Activated CD4-positive, alpha-beta memory T cell treated with anti-CD3 and anti-CD28 coated beads for 36 hours (primary cell): ENCODE data around the gene UBE2E1. TPM values are rescaled to one million over a fixed set of nuclear protein-coding genes. Genes with fewer than 3 reads are reported as not detected.
"Not testable (repeated sequence)": the region's sequence is repeated elsewhere in the genome, so short reads cannot be mapped to it uniquely, and the experiment has no call there.

Source experiments
- CTCF ChIA-PET: fragments of 350-600 bp; sonication (Branson Sonifier 250); formaldehyde crosslinking; loops from one replicate; lab custom pipeline; 2021; ENCODE audit warnings: antibody characterized with exemption, inconsistent platforms; lab: Charles Lee
- POLR2A ChIA-PET: fragments of 350-600 bp; sonication (Branson Sonifier 250); formaldehyde crosslinking; loops from one replicate; lab custom pipeline; 2021; ENCODE audit warnings: antibody characterized with exemption; lab: Charles Lee
- DNase-seq: peaks from one replicate; pipeline ENCODE4 v3.0.0-alpha.2; 2020
- H3K27ac Mint-ChIP-seq: one replicate; pipeline ENCODE4 v1.8.0; 2021; ENCODE audit warnings: mixed read lengths
- H3K27me3 Mint-ChIP-seq: one replicate; pipeline ENCODE4 v1.8.0; 2021; ENCODE audit warnings: mixed read lengths
- H3K36me3 Mint-ChIP-seq: one replicate; pipeline ENCODE4 v1.8.0; 2021; ENCODE audit warnings: mixed read lengths
- H3K4me1 Mint-ChIP-seq: one replicate; pipeline ENCODE4 v1.8.0; 2021; ENCODE audit warnings: low read depth, mixed read lengths
- H3K4me3 Mint-ChIP-seq: one replicate; pipeline ENCODE4 v1.8.0; 2021; ENCODE audit warnings: mild to moderate bottlenecking, mixed read lengths
- H3K9me3 Mint-ChIP-seq: one replicate; pipeline ENCODE4 v1.8.0; 2021; ENCODE audit warnings: mixed read lengths
- intact Hi-C: fragments of 100-400 bp; cut with micrococcal nuclease; formaldehyde crosslinking; loops from one replicate; pipeline ENCODE4 v1.15.1; 2023
- total RNA-seq, 2 experiments: library from RNA; stranded (reverse); gene quantifications; one replicate each; pipeline ENCODE4 v1.2.3, GENCODE V29; 2021

Gene UBE2E1
- total RNA-seq, 2 experiments from 2014 or later: 82.8 to 84.8 TPM

DNA sequence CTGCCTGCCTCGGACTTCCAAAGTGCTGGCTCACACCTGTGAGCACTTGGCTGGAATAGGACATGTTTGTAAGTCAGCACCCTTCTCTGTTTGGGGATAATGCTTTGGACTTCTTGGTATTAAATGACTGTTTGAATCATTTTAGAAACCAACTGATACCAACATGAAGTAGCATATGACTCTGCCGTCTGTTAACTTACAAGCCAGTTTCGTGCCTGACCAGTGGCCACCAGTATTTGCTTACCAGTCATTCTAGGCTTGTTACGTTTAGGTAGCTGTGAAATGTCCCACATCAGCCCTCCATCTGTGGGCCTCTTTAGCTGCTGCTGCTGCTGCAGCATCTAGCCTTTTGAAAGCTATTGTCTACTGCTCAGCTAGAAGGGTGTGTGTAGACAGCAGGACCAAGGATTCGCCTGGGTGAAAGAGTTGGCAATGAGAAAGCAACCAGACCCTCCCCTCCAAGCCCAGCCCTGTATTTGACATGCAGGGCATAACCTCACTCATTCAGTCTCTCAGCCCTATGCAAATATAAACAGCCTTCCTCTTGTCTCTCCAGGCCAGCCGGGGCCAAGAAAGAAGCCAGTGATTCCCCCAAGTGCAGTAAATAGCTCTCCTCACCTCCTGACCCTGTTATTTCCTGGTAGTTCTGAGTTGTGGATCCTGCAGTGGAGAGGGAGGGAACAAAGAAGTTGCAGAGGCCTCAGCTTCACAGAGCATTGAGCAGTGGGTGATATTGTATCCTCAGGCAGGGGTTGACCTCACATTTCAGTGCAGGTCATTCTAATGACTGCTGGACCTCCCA, 60.0 kb downstream of the UBE2E1 start:
- Mint-ChIP-seq H3K4me3 (no peak overlapping the region), H3K27ac (no peak overlapping the region), H3K4me1 (peaks cover 35% of the 10 kb centered on the region), H3K27me3 (no peaks in the 10 kb centered on the region), H3K9me3 (no peaks in the 10 kb centered on the region), H3K36me3 (peaks cover 6% of the 10 kb centered on the region)
- ChIA-PET POLR2A (no interaction called here), CTCF (interaction anchor here (2.0 kb wide), 1 partner anchor 23 kb away, joined by 7 read pairs; no protein-coding TSS in a partner anchor)
- DNase-seq: no peak
- intact Hi-C loops: no loop called here

DNA sequence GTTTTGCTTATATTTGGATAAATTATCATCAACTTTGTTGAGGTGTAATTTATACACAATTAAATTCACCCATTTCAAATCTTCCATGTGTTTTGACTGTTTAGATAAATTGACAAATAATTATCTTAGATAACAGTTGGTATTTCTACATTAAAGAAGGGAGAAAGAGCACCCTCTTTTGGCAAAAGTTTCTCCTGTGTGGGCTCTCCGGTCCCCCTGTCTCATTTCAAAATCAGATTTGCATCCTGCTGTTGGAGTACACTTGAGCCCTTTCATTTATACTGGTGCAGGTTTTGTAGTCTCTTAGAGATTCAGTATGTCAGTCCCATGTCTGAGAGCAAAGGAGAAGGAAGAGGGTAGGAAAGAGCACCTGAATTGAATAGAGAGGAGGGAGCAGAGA, 61.6 kb downstream of the UBE2E1 start:
- Mint-ChIP-seq H3K4me1 (peaks cover 27% of the 10 kb centered on the region), H3K27ac (no peak overlapping the region), H3K36me3 (no peaks in the 10 kb centered on the region), H3K27me3 (no peaks in the 10 kb centered on the region), H3K4me3 (no peak overlapping the region), H3K9me3 (no peaks in the 10 kb centered on the region)
- POLR2A ChIA-PET: no interaction called here
- CTCF ChIA-PET: no interaction called here
- intact Hi-C loops: no loop called here
- no peak for DNase-seq

DNA sequence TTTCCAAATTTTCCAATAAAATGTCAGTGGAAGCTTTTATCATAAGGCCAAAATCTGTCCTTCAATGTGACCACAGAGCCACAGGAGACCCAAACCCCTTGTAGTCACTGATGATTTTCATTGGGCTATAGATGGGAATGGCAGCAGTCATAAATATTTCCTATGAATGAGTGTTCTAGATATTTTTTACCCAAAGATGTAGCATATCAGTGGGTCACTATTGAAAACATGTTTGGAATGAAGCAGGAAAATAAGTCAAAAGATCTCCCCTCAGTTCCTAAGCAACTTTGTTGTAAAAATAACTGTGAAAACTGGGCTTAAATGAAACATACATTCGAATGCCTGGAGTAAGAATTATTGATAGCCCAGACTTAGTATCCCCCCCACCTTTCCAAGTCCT, 62.1 kb downstream of the UBE2E1 start:
- no peak for DNase-seq
- H3K27ac Mint-ChIP-seq: no peak overlapping the region
- H3K4me1 Mint-ChIP-seq: peaks cover 24% of the 10 kb centered on the region
- ChIA-PET CTCF (no interaction called here), POLR2A (no interaction called here)
- no peaks in the 10 kb centered on the region for H3K36me3 Mint-ChIP-seq
- H3K9me3 Mint-ChIP-seq: no peaks in the 10 kb centered on the region
- intact Hi-C loops: no loop called here
- H3K4me3 Mint-ChIP-seq: no peak overlapping the region
- no peaks in the 10 kb centered on the region for H3K27me3 Mint-ChIP-seq

DNA sequence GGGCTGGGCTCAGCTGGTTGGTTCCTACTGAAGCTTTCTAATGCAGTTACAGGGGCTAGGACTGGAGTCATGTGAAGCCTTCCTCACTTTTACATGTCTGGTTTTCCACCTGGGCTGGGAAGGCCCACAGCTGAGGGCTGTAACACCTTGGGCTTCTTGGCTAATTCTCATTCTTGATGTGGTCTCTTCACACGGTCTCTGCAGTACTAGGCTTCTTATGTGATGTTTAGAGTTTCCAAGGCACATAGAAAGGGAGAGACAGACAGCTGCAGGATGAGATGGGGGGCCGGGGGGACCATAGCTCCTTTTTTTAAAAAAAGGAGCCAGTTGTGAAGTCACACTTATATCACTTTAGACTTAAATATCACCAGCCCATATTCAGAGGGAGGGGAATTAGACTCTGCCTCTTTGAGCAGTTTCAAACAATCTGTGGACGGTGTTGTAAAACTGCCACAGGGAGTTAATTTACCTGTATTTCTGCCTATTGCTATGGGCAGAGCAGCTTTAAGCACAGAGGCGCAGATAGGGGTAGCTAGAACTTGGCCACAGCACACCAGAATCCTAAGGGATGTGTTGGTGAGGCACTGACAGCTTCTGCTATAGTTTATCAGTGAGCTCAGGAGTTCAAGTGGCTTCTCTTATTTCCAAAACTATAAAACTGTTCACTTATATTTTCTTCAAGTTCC, 64.4 kb downstream of the UBE2E1 start:
- Mint-ChIP-seq H3K4me1 (peaks cover 22% of the 10 kb centered on the region), H3K27me3 (no peaks in the 10 kb centered on the region), H3K36me3 (no peaks in the 10 kb centered on the region), H3K4me3 (no peak overlapping the region), H3K9me3 (no peaks in the 10 kb centered on the region), H3K27ac (no peak overlapping the region)
- intact Hi-C loops: no loop called here
- DNase-seq: no peak
- ChIA-PET CTCF (interaction anchor here (1.3 kb wide), 1 partner anchor 18 kb away, joined by 3 read pairs; no protein-coding TSS in a partner anchor), POLR2A (no interaction called here)

DNA sequence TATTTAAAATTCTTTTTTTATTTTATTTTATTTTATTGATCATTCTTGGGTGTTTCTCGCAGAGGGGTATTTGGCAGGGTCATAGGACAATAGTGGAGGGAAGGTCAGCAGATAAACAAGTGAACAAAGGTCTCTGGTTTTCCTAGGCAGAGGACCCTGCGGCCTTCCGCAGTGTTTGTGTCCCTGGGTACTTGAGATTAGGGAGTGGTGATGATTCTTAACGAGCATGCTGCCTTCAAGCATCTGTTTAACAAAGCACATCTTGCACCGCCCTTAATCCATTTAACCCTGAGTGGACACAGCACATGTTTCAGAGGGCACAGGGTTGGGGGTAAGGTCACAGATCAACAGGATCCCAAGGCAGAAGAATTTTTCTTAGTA, 64.9 kb downstream of the UBE2E1 start:
- H3K27me3 Mint-ChIP-seq, intact Hi-C loops, H3K9me3 Mint-ChIP-seq, POLR2A ChIA-PET, H3K27ac Mint-ChIP-seq, DNase-seq, H3K36me3 Mint-ChIP-seq, H3K4me3 Mint-ChIP-seq, CTCF ChIA-PET: not testable (repeated sequence)
- H3K4me1 Mint-ChIP-seq: peaks cover 19% of the 10 kb centered on the region

DNA sequence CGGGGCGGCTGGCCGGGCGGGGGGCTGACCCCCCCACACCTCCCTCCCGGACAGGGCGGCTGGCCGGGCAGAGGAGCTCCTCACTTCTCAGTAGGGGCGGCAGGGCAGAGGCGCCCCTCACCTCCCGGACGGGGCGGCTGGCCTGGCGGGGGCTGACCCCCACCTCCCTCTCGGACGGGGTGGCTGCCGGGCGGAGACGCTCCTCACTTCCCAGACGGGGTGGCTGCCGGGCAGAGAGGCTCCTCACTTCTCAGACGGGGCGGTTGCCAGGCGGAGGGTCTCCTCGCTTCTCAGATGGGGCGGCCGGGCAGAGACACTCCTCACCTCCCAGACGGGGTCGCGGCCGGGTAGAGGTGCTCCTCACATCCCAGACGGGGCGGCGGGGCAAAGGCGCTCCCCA, 65.6 kb downstream of the UBE2E1 start:
- DNase-seq, H3K9me3 Mint-ChIP-seq, H3K27ac Mint-ChIP-seq, POLR2A ChIA-PET, H3K36me3 Mint-ChIP-seq, intact Hi-C loops, H3K27me3 Mint-ChIP-seq, CTCF ChIA-PET, H3K4me3 Mint-ChIP-seq: not testable (repeated sequence)
- peaks cover 12% of the 10 kb centered on the region for H3K4me1 Mint-ChIP-seq

DNA sequence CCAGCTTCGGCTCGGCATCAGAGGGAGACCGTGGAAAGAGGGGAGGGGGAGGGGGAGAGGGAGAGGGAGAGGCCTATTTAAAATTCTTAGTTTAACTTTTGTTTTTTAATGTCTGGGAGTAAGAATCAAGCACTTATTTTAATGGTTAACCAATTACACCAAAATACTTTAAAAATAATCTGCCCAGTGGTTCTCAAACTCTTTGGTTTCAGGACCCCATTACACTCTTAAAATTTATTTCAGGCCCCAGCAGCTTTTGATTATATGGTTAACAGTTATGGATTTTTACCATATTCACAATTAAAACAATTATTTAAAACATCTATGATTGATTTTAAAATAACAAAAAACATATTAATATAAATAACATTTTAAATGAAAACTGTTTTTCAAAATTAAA, 66.6 kb downstream of the UBE2E1 start:
- intact Hi-C loops: no loop called here
- ChIA-PET POLR2A (no interaction called here), CTCF (no interaction called here)
- H3K36me3 Mint-ChIP-seq: no peaks in the 10 kb centered on the region
- H3K27ac Mint-ChIP-seq: no peak overlapping the region
- H3K4me1 Mint-ChIP-seq: peaks cover 12% of the 10 kb centered on the region
- H3K9me3 Mint-ChIP-seq: no peaks in the 10 kb centered on the region
- DNase-seq: no peak
- H3K4me3 Mint-ChIP-seq: no peak overlapping the region
- H3K27me3 Mint-ChIP-seq: no peaks in the 10 kb centered on the region

DNA sequence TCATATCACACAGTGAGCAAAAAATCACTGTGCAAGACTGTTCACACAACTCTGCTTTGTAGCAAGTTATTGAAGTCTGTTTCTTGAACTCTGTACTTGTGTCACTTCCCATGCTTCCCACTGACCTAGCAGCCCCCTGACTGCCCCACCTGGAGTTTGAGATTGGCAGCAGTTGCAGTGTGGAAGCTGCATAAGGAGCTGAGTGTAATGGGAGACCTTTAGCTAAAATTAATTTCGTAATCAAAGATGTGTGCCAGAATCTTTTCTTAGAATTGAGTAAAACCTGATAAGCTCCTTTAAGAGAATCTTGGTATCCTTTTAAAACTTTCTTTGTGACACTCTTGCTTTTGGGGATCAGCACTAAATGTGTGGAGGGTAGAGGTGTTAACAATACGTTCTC, 68.2 kb downstream of the UBE2E1 start:
- no peak for DNase-seq
- CTCF ChIA-PET: interaction anchor here (1.3 kb wide), 1 partner anchor 14 kb away, joined by 9 read pairs; no protein-coding TSS in a partner anchor
- Mint-ChIP-seq H3K4me3 (no peak overlapping the region), H3K27ac (no peak overlapping the region), H3K36me3 (no peaks in the 10 kb centered on the region), H3K9me3 (no peaks in the 10 kb centered on the region), H3K4me1 (peaks cover 12% of the 10 kb centered on the region), H3K27me3 (no peaks in the 10 kb centered on the region)
- POLR2A ChIA-PET: no interaction called here
- intact Hi-C loops: no loop called here

DNA sequence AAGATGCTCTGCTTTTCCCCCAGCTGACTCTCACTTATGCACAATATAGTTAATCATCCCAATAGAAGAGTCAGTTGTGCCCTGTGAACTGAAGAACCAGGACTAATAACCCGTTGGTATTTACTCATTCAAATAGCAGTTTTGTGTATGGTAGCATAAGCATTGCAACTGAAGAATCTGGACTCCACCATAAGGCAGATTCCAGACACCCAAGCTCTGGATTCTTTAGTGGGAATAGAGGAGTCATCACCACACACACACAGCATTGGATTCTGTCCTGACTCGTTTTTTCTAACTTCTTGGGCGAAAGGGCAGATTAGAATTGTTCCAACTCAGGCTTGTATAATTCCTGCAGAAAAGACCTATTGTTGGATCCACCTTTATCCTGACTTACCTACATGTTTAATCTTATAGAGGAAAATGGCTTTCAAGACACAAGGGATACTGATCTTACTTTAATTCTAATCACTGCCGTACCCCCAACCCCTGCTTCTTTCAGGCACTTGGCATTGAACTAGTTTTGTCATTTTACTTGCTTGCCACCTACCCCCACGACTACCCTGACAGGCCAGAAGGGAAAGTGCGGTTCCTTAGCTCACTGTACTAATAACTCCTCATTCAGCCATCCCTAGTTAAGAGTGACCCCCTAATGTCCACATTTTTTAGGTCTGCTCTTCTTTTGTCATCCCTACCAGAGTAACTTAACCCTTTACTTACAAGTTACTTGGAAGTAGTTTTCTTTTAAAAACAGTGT, 68.8 kb downstream of the UBE2E1 start:
- no peak for DNase-seq
- Mint-ChIP-seq H3K36me3 (no peaks in the 10 kb centered on the region), H3K4me3 (no peak overlapping the region), H3K27me3 (no peaks in the 10 kb centered on the region), H3K9me3 (no peaks in the 10 kb centered on the region), H3K4me1 (peaks cover 8% of the 10 kb centered on the region), H3K27ac (no peak overlapping the region)
- ChIA-PET POLR2A (no interaction called here), CTCF (interaction anchor here (1.3 kb wide), 1 partner anchor 14 kb away, joined by 9 read pairs; no protein-coding TSS in a partner anchor)
- intact Hi-C loops: no loop called here

DNA sequence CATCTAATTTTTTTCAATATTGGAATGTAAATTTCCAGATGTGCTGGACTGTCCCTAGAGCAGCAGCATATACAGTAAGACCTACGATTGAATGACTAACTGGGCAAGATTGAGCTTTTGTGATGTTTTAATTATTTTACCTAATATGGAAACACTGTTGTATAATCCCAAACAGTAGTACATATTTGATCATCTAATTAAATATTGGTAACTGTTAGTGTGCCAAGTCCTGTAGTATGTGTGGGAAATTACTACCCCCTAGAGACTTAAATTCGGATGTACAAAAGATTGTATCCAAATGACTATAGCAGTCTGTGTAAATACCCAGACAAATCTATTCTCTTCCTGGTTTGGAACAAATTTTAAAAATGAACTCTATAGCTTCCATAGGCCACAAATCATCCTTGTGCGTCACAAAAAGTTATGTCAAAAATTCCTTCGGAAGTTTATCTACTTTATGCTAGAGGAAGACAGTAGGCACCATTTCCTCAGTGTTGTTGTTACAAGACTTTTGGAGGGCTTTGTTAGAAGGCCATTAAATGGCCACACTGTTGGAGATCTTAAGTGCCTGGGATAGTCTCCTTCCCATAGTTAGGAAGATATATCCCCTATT, 69.5 kb downstream of the UBE2E1 start:
- DNase-seq: no peak
- Mint-ChIP-seq H3K36me3 (no peaks in the 10 kb centered on the region), H3K27me3 (no peaks in the 10 kb centered on the region), H3K4me3 (no peak overlapping the region), H3K9me3 (no peaks in the 10 kb centered on the region), H3K27ac (no peak overlapping the region), H3K4me1 (peaks cover 8% of the 10 kb centered on the region)
- ChIA-PET CTCF (no interaction called here), POLR2A (no interaction called here)
- intact Hi-C loops: no loop called here

DNA sequence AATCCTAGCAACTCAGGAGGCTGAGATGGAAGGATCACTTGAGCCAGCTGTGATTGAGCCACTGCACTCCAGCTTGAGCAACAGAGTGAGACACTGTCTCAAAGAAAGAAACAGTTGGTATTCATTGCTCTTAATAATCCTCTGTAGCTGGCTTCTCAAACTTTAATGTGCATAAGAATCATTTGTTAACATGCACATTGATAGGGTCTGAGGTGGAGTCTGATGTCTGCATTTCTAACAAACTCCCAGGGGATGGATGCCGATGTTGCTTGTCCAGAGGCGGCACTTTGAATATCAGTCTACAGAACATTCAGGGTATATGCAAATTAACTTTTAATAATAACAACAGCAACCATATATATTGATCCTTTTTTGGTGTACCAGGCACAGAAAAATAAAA, 71.2 kb downstream of the UBE2E1 start:
- no peaks in the 10 kb centered on the region for H3K27me3 Mint-ChIP-seq
- no peak overlapping the region for H3K27ac Mint-ChIP-seq
- no peak overlapping the region for H3K4me3 Mint-ChIP-seq
- CTCF ChIA-PET: interaction anchor here (0.6 kb wide), 1 partner anchor 15 kb away, joined by 4 read pairs; no protein-coding TSS in a partner anchor
- H3K4me1 Mint-ChIP-seq: peaks cover 15% of the 10 kb centered on the region
- no peaks in the 10 kb centered on the region for H3K9me3 Mint-ChIP-seq
- peaks cover 6% of the 10 kb centered on the region for H3K36me3 Mint-ChIP-seq
- POLR2A ChIA-PET: no interaction called here
- intact Hi-C loops: no loop called here
- no peak for DNase-seq
